KMS-11 (cell line): ENCODE measurements around the gene RPS27.
A peak's percentile ranks its signal among the peaks of the same experiment; 100 is the strongest.

Source experiments
- H2AFZ ChIP-seq: fragments of 200-600 bp; sonication (generic); 2 replicates; pipeline ENCODE4 v1.6.1; 2016; ENCODE audit warnings: antibody characterized with exemption, mixed run types, low read depth
- H3K27ac ChIP-seq: fragments of 200-600 bp; sonication (generic); 2 replicates; pipeline ENCODE4 v1.6.1; 2016; ENCODE audit warnings: mild to moderate bottlenecking, mixed run types
- H3K27me3 ChIP-seq: fragments of 200-600 bp; sonication (generic); 2 replicates; pipeline ENCODE4 v1.6.1; 2017; ENCODE audit warnings: mild to moderate bottlenecking, low read depth, mixed run types, moderate library complexity; ENCODE audit not compliant: insufficient read depth
- H3K36me3 ChIP-seq: fragments of 200-600 bp; sonication (generic); 2 replicates; pipeline ENCODE4 v1.6.1; 2017; ENCODE audit warnings: mild to moderate bottlenecking, mixed run types; ENCODE audit not compliant: insufficient read depth
- H3K4me1 ChIP-seq: fragments of 200-600 bp; sonication (generic); 2 replicates; pipeline ENCODE4 v1.6.1; 2016; ENCODE audit warnings: mild to moderate bottlenecking, low read depth, mixed run types; ENCODE audit not compliant: poor library complexity, severe bottlenecking
- H3K4me2 ChIP-seq: fragments of 200-600 bp; sonication (generic); 2 replicates; pipeline ENCODE4 v1.7.0; 2016; ENCODE audit warnings: mild to moderate bottlenecking, mixed run types
- H3K4me3 ChIP-seq: fragments of 200-600 bp; sonication (generic); IDR thresholded peaks from 2 replicates; pipeline ENCODE4 v1.6.1; 2017; ENCODE audit warnings: low read depth, low read length, mixed read lengths; ENCODE audit not compliant: insufficient read depth
- H3K79me2 ChIP-seq: fragments of 200-600 bp; sonication (generic); 2 replicates; pipeline ENCODE4 v1.6.1; 2016; ENCODE audit warnings: low read depth, mixed run types; ENCODE audit not compliant: insufficient read depth
- H3K9ac ChIP-seq: fragments of 200-600 bp; sonication (generic); 2 replicates; pipeline ENCODE4 v1.6.1; 2016; ENCODE audit warnings: mild to moderate bottlenecking, mixed run types
- H4K20me1 ChIP-seq: fragments of 200-600 bp; sonication (generic); 2 replicates; pipeline ENCODE4 v1.6.1; 2016; ENCODE audit warnings: mild to moderate bottlenecking, mixed run types; ENCODE audit not compliant: insufficient read depth
- TF ChIP-seq, protein P1 (sequence below): fragments of 200-600 bp; sonication (generic); conservative IDR thresholded peaks from 2 replicates; pipeline ENCODE4 v1.6.1; 2017; ENCODE audit warnings: low read depth, mild to moderate bottlenecking, antibody characterized with exemption, low read length, moderate library complexity, mixed read lengths

Gene RPS27

DNA sequence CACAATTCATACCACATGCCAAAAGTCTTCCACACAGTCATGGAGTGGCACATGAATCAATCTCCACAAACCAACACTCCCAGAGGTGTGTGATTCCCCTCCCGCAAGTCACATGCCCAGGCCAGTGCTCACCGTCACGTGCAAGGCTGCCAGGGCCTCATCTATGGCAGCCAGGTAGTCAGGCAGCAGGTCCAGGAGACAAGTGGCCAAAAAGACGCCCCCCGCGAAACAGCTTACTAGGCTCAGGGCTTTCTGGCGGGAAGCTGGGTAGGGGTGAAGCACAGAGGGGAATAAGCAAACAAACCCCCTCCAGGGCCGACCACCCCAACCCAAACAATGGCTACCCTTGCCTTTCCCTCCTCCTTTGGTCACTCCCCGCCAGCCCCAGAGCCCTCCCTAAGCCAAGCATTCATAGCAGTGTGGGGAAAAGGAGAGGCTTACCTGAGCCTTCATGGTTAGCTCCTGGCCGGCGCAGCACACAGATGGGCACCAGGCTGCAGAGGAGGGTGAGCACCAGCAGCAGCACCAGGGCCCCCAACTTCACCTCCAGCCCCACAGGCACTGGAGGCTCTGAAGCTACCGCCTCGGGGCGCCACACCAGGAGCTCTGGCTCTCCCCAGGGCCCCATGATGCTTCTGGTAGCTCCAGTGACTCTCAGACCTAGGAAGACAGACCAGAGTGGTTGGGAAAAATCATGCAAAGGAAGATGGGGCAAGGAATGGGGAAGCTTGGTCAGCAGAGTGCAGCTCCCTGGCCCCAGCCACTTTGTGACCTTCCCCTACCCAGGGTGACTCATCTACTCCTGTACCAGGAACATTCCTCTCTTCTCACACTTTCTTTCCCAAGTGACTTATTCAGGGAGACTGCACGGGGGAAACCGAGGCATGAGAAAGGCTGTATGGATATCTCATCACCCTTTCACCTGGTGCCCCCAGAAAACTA, 28.2 kb upstream of the RPS27 start:
- peak overlapping the region; percentile 48; the same call in 1 of the 2 replicates for H3K9ac ChIP-seq
- peak overlapping the region; percentile 72 for H2AFZ ChIP-seq
- H4K20me1 ChIP-seq: no peaks in the 10 kb centered on the region
- H3K79me2 ChIP-seq: peaks cover 41% of the 10 kb centered on the region
- peak overlapping the region; percentile 98 for H3K4me3 ChIP-seq
- no peaks in the 10 kb centered on the region for H3K36me3 ChIP-seq
- peak overlapping the region; percentile 25; the same call in 1 of the 2 replicates for H3K27ac ChIP-seq
- H3K4me1 ChIP-seq: peaks cover 55% of the 10 kb centered on the region
- TF ChIP-seq, protein P1, sequence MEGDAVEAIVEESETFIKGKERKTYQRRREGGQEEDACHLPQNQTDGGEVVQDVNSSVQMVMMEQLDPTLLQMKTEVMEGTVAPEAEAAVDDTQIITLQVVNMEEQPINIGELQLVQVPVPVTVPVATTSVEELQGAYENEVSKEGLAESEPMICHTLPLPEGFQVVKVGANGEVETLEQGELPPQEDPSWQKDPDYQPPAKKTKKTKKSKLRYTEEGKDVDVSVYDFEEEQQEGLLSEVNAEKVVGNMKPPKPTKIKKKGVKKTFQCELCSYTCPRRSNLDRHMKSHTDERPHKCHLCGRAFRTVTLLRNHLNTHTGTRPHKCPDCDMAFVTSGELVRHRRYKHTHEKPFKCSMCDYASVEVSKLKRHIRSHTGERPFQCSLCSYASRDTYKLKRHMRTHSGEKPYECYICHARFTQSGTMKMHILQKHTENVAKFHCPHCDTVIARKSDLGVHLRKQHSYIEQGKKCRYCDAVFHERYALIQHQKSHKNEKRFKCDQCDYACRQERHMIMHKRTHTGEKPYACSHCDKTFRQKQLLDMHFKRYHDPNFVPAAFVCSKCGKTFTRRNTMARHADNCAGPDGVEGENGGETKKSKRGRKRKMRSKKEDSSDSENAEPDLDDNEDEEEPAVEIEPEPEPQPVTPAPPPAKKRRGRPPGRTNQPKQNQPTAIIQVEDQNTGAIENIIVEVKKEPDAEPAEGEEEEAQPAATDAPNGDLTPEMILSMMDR: no peak
- no peaks in the 10 kb centered on the region for H3K27me3 ChIP-seq
- peak overlapping the region; percentile 99 for H3K4me2 ChIP-seq

DNA sequence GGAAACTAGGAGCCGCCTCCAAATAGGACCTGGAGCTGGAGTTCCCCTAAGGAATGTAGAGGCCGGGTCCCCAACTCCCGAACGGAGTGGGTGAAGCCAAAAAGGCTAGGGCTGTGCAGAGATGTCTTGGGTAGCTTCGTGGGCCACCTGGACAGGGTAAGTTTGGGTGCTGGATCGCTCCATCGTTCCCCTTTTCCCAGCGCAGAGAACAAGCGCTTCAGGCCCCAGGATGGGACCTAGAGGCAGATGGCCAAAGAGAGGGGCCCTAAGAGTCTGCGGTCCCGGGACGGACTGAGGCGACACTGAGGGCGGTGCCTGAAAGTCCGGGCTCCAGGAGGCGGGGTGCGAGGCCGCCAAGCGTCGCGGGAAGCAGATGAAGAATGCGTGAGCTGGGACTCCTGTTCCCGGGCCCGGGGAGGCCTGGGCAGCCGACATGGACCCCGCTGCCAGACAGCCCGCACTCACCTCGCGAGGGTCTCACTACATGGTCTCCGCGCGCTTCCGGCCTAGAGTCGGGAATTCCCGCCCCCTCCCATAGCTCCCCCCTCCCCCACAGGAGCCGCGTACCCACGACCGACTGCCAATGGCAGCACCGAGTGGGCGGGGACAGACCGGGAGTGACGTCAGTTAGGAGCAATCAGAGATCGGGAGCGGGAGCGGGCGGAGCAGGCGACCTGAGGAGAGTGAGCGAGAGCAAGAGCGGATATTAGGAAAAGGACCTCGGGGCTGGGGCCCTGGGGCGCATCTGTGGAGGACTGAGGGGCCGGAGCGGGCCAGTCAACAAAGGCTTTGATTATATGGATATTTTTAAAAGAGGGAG, 27.3 kb upstream of the RPS27 start, which contains the start of gene SLC39A1:
TSS of gene SLC39A1 (minus strand) at position 508 of the 820 bp plus-strand sequence. CDS start 822 bp downstream, outside the sequence.
- peak within 1 kb of the TSS; percentile 98 for H3K4me3 ChIP-seq
- H2AFZ ChIP-seq: peak within 1 kb of the TSS; percentile 72
- H3K79me2 ChIP-seq: peaks cover 33% of the 10 kb centered on the region
- H3K4me1 ChIP-seq: peaks cover 61% of the 10 kb centered on the region
- H4K20me1 ChIP-seq: no peaks in the 10 kb centered on the region
- peak within 1 kb of the TSS; percentile 25 for H3K27ac ChIP-seq
- peak within 1 kb of the TSS; percentile 48 for H3K9ac ChIP-seq
- TF ChIP-seq, protein P1: no peak
- peak within 1 kb of the TSS; percentile 99 for H3K4me2 ChIP-seq
- H3K27me3 ChIP-seq: no peaks in the 10 kb centered on the region
- no peaks in the 10 kb centered on the region for H3K36me3 ChIP-seq

DNA sequence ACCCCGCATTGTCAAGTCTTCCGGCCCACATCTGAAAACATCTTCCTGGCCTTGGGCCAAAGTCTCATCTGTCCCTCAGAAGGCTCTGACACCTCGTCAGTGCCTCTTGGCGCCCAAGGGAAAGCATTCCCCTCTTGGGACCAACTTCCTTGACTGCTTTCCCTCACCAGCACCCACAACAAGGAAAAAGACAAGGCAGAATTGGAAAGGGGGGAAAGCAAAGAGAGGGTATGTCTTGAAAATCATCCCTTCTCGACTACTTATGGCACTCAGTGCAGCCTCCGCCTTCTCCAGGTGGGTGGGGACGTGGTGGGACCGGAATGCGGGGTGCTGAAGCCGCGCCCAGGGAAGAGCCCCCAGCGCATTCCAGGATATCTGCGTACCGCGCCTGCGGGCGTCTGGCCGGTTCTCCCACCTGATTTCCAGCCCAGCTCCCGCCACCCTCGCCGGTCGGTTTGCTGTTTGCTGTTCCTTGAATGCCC, 26.7 kb upstream of the RPS27 start:
- Histone ChIP-seq H3K4me2 (peak overlapping the region; percentile 99), H3K27me3 (no peaks in the 10 kb centered on the region), H2AFZ (peak overlapping the region; percentile 72), H3K9ac (peak overlapping the region; percentile 48), H4K20me1 (no peaks in the 10 kb centered on the region), H3K79me2 (peaks cover 33% of the 10 kb centered on the region), H3K27ac (peak overlapping the region; percentile 25), H3K4me1 (peaks cover 61% of the 10 kb centered on the region), H3K4me3 (peak overlapping the region; percentile 98), H3K36me3 (no peaks in the 10 kb centered on the region)
- TF ChIP-seq, protein P1: no peak
